SK-N-SH (cell line): ENCODE data around the gene RASL12.
"Not testable (repeated sequence)": the region's sequence is repeated elsewhere in the genome, so short reads cannot be mapped to it uniquely, and the experiment has no call there.

Source experiments
- ELF1 ChIP-seq: IDR thresholded peaks from 2 replicates; pipeline ENCODE4 v1.4.0; 2012
- GABPA ChIP-seq: IDR thresholded peaks from 2 replicates; pipeline ENCODE4 v1.4.0; 2012; ENCODE audit warnings: low read depth, mild to moderate bottlenecking
- TF ChIP-seq, protein P1 (sequence below): fragments of 200-600 bp; sonication (generic); IDR thresholded peaks from 2 replicates; pipeline ENCODE4 v1.6.1; 2017; ENCODE audit warnings: antibody characterized with exemption, mild to moderate bottlenecking, moderate library complexity

DNA sequence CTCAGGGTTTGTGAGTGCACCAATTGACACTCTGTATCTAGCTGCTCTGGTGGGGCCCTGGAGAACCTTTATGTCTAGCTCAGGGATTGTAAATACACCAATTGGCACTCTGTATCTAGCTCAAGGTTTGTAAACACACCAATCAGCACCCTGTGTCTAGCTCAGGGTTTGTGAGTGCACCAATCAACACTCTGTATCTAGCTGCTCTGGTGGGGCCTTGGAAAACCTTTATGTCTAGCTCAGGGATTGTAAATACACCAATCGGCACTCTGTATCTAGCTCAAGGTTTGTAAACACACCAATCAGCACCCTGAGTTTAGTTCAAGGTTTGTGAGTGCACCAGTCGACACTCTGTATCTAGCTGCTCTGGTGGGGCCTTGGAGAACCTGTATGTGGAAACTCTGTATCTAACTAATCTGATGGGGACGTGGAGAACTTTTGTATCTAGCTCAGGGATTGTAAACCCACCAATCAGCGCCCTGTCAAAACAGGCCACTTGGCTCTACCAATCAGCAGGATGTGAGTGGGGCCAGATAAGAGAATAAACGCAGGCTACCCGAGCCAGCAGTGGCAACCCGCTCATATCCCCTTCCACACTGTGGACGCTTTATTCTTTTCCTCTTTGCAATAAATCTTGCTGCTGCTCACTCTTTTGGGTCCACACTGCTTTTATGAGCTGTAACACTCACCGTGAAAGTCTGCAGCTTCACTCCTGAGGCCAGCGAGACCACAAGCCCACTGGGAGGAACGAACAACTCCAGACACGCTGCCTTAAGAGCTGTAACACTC, 8.0 kb upstream of the RASL12 start:
- TF ChIP-seq, protein P1, sequence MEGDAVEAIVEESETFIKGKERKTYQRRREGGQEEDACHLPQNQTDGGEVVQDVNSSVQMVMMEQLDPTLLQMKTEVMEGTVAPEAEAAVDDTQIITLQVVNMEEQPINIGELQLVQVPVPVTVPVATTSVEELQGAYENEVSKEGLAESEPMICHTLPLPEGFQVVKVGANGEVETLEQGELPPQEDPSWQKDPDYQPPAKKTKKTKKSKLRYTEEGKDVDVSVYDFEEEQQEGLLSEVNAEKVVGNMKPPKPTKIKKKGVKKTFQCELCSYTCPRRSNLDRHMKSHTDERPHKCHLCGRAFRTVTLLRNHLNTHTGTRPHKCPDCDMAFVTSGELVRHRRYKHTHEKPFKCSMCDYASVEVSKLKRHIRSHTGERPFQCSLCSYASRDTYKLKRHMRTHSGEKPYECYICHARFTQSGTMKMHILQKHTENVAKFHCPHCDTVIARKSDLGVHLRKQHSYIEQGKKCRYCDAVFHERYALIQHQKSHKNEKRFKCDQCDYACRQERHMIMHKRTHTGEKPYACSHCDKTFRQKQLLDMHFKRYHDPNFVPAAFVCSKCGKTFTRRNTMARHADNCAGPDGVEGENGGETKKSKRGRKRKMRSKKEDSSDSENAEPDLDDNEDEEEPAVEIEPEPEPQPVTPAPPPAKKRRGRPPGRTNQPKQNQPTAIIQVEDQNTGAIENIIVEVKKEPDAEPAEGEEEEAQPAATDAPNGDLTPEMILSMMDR: not testable (repeated sequence)
- not testable (repeated sequence) for TF ChIP-seq GABPA, ELF1
